Activated CD8-positive, alpha-beta memory T cell treated with anti-CD3 and anti-CD28 coated beads for 48 hours (primary cell): ENCODE results near the gene UCMA.
"Not testable (repeated sequence)": the region's sequence is repeated elsewhere in the genome, so short reads cannot be mapped to it uniquely, and the experiment has no call there.

Experiments used
- DNase-seq, 3 experiments: peaks; one replicate each; pipeline ENCODE4 v3.0.0-alpha.2; 2020; ENCODE audit warnings: low read depth in 2 of 3, low spot score in 2 of 3

Gene UCMA

GRCh38 chr10:13234736-13235135, 562 bp upstream of the UCMA start:
- DNase-seq, result not testable (repeated sequence)

GRCh38 chr10:13233358-13233757, 816 bp downstream of the UCMA start:
- no peak for DNase-seq

- no peak for DNase-seq
Observed at GRCh38 chr10:13231808-13232207, 2.4 kb downstream of the UCMA start.

- DNase-seq, result no peak
Observed at GRCh38 chr10:13231190-13231589, 3.0 kb downstream of the UCMA start.

- no peak for DNase-seq
Observed at GRCh38 chr10:13227031-13227430, 7.1 kb downstream of the UCMA start.

GRCh38 chr10:13225601-13226000, 8.6 kb downstream of the UCMA start:
- no peak for DNase-seq

GRCh38 chr10:13224210-13224995, 9.8 kb downstream of the UCMA start:
- DNase-seq, result no peak

GRCh38 chr10:13223241-13223640, 10.9 kb downstream of the UCMA start:
- DNase-seq, result no peak

- DNase-seq, result no peak
Observed at GRCh38 chr10:13222566-13222965, 11.6 kb downstream of the UCMA start.

- DNase-seq, result no peak
Observed at GRCh38 chr10:13222151-13222550, 12.0 kb downstream of the UCMA start.

- no peak for DNase-seq
Observed at GRCh38 chr10:13221572-13221971, 12.6 kb downstream of the UCMA start.

- no peak for DNase-seq
Observed at GRCh38 chr10:13219685-13220670, 14.2 kb downstream of the UCMA start.

GRCh38 chr10:13218878-13219277, 15.3 kb downstream of the UCMA start:
- DNase-seq, result no peak

GRCh38 chr10:13213163-13213562, 21.0 kb downstream of the UCMA start:
- no peak for DNase-seq

- no peak for DNase-seq
Observed at GRCh38 chr10:13206546-13207443, 27.4 kb downstream of the UCMA start.

- no peak for DNase-seq
Observed at GRCh38 chr10:13206091-13206490, 28.1 kb downstream of the UCMA start.

- DNase-seq, result no peak
Observed at GRCh38 chr10:13201132-13201531, 33.0 kb downstream of the UCMA start.

- no peak for DNase-seq
Observed at GRCh38 chr10:13195016-13195415, 39.2 kb downstream of the UCMA start.

GRCh38 chr10:13193637-13194036, 40.5 kb downstream of the UCMA start:
- DNase-seq, result no peak

GRCh38 chr10:13191362-13191761, 42.8 kb downstream of the UCMA start:
- no peak for DNase-seq

- DNase-seq, result no peak
Observed at GRCh38 chr10:13190816-13191215, 43.4 kb downstream of the UCMA start.
